Neural progenitor cell (in vitro differentiated cells): Measurements from ENCODE around the gene MAD1L1. TPM values are rescaled to one million over a fixed set of nuclear protein-coding genes. Genes with fewer than 3 reads are reported as not detected.
A peak's percentile ranks its signal among the peaks of the same experiment; 100 is the strongest.

ENCODE experiments used
- DNase-seq: peaks from one replicate; pipeline ENCODE4 v3.0.0-alpha.2; 2016; ENCODE audit warnings: low spot score
- H2AFZ ChIP-seq: fragments of 200-600 bp; sonication (generic); replicated peaks from 2 replicates; pipeline ENCODE4 v1.6.1; 2016; ENCODE audit warnings: antibody characterized with exemption
- H3F3A ChIP-seq: fragments of 200-600 bp; sonication (generic); 2 replicates; pipeline ENCODE4 v1.6.1; 2016; ENCODE audit warnings: antibody characterized with exemption, low read depth
- H3K27ac ChIP-seq: fragments of 200-600 bp; sonication (generic); 2 replicates; pipeline ENCODE4 v1.5.1; 2016; ENCODE audit warnings: mild to moderate bottlenecking
- H3K27me3 ChIP-seq: fragments of 200-600 bp; sonication (generic); 2 replicates; pipeline ENCODE4 v1.6.1; 2016; ENCODE audit warnings: mild to moderate bottlenecking, moderate library complexity
- H3K36me3 ChIP-seq: fragments of 200-600 bp; sonication (generic); 2 replicates; pipeline ENCODE4 v1.5.1; 2016
- H3K4me1 ChIP-seq: fragments of 200-600 bp; sonication (generic); 2 replicates; pipeline ENCODE4 v1.6.1; 2016; ENCODE audit warnings: mixed run types
- H3K4me2 ChIP-seq: fragments of 200-600 bp; sonication (generic); 2 replicates; pipeline ENCODE4 v1.6.1; 2016
- H3K4me3 ChIP-seq: fragments of 200-600 bp; sonication (generic); 2 replicates; pipeline ENCODE4 v1.5.1; 2016
- H3K79me2 ChIP-seq: fragments of 200-600 bp; sonication (generic); 2 replicates; pipeline ENCODE4 v1.6.1; 2016; ENCODE audit warnings: low read depth
- H3K9ac ChIP-seq: fragments of 200-600 bp; sonication (generic); 2 replicates; pipeline ENCODE4 v1.6.1; 2016
- H3K9me3 ChIP-seq: fragments of 200-600 bp; sonication (generic); 2 replicates; pipeline ENCODE4 v1.5.1; 2016; ENCODE audit warnings: low read depth
- H4K20me1 ChIP-seq: fragments of 200-600 bp; sonication (generic); 2 replicates; pipeline ENCODE4 v1.6.1; 2016; ENCODE audit warnings: low read depth
- H3K27ac Mint-ChIP-seq: 3 replicates; pipeline ENCODE4 v1.8.0; 2021; ENCODE audit warnings: mixed read lengths
- H3K27me3 Mint-ChIP-seq: 2 replicates; pipeline ENCODE4 v1.8.0; 2022; ENCODE audit warnings: low read depth, mild to moderate bottlenecking, inconsistent platforms, moderate library complexity, mixed read lengths; ENCODE audit not compliant: insufficient read depth
- H3K36me3 Mint-ChIP-seq: 3 replicates; pipeline ENCODE4 v1.8.0; 2021; ENCODE audit warnings: mixed read lengths
- H3K4me1 Mint-ChIP-seq: 3 replicates; pipeline ENCODE4 v1.8.0; 2021; ENCODE audit warnings: mixed read lengths
- H3K4me3 Mint-ChIP-seq: 3 replicates; pipeline ENCODE4 v1.8.0; 2021; ENCODE audit warnings: mild to moderate bottlenecking, moderate library complexity, mixed read lengths
- H3K9me3 Mint-ChIP-seq: 3 replicates; pipeline ENCODE4 v1.8.0; 2020; ENCODE audit warnings: mixed read lengths
- EZH2 ChIP-seq: fragments of 200-600 bp; sonication (generic); IDR thresholded peaks from 2 replicates; pipeline ENCODE4 v1.6.1; 2017; ENCODE audit warnings: antibody characterized with exemption, mild to moderate bottlenecking, moderate library complexity
- EZH2phosphoT487 ChIP-seq: fragments of 200-600 bp; sonication (generic); IDR thresholded peaks from 2 replicates; pipeline ENCODE4 v1.6.1; 2017; ENCODE audit warnings: antibody characterized with exemption
- total RNA-seq: library from RNA; depleted of rRNA; stranded (reverse); fragments of >200 nt; gene quantifications from 2 replicates; pipeline ENCODE4 v1.2.3, GENCODE V29; 2015; ENCODE audit warnings: low replicate concordance
- TF ChIP-seq, protein P1 (sequence below): fragments of 200-600 bp; sonication (generic); IDR thresholded peaks from 2 replicates; pipeline ENCODE4 v1.5.1; 2017; ENCODE audit warnings: antibody characterized with exemption, mild to moderate bottlenecking

Gene MAD1L1
- total RNA-seq, 1 donor from 2014 or later: 23.7 TPM

DNA sequence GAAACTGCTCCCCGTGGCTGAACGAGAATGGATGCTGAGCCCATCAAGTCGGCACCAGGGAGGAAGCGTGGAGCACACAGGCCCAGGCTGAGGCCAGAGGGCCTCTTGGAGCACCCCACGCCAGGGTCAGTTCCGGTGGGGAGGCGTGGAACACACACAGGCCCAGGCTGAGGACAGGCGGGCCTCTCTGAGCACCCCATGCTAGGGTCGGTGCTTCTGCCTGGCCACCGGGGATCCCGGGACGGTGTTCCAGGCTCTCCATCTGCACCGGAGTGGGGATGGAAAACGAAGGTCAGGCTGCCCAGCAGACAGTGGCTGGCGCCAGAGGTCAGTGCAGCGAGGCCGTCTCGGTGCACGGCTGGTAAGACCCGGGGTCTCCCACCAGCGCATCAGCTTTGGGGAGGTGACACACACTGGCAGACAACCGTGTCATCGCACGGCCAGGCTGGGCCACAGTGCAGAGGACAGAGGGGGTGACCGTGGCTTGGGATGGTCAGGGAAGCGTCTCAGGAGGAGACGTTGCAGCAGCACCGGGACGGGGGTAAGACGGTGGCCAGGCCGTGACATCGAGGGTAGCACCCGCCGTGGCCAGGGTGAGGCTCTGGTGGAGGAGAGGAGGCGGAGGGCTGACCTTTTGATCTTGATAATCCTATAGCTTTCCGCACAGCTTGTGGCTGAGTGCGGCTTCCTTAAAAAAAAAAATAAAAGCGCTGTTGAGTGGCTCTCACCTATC is 358.7 kb downstream of the MAD1L1 start:
- Histone ChIP-seq H3K27me3 (no peaks in the 10 kb centered on the region), H3F3A (no peaks in the 10 kb centered on the region), H4K20me1 (peaks cover 8% of the 10 kb centered on the region), H3K27ac (no peak overlapping the region), H3K9ac (no peak overlapping the region), H3K4me2 (no peak overlapping the region), H3K4me1 (peaks cover 12% of the 10 kb centered on the region), H3K79me2 (no peaks in the 10 kb centered on the region), H3K36me3 (no peaks in the 10 kb centered on the region), H2AFZ (no peak overlapping the region), H3K9me3 (peaks cover 6% of the 10 kb centered on the region), H3K4me3 (no peak overlapping the region)
- peaks cover 14% of the 10 kb centered on the region for H3K9me3 Mint-ChIP-seq
- peak overlapping the region; percentile 83 for H3K27ac Mint-ChIP-seq
- H3K27me3 Mint-ChIP-seq: peaks cover 6% of the 10 kb centered on the region
- TF ChIP-seq EZH2phosphoT487: no peak
- DNase-seq: peak; percentile 35
- peaks cover 24% of the 10 kb centered on the region for H3K4me1 Mint-ChIP-seq
- no peak overlapping the region for H3K4me3 Mint-ChIP-seq
- peaks cover 7% of the 10 kb centered on the region for H3K36me3 Mint-ChIP-seq

DNA sequence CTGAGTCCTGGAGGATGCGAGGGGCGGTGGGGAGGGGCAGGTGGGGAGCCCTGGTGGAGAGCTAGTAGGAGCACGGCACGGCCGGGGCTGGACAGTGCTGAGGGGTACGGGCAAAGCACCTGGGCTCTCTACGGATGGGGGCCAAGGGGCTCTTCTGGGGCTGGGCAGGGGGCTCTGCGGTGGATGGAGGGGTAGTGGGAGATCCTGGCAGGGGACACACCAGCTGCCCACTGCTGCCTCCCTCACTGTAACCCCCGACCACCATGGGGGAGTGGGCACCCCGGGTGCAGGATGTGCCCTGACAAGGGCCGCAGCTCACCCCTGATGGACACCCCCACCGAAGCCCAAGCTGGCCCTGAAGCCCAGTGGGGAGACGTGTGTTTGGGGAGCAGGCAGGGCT is 359.3 kb downstream of the MAD1L1 start:
- Mint-ChIP-seq H3K9me3 (peaks cover 11% of the 10 kb centered on the region), H3K36me3 (peaks cover 4% of the 10 kb centered on the region), H3K4me1 (peaks cover 24% of the 10 kb centered on the region), H3K27ac (no peak overlapping the region), H3K4me3 (no peak overlapping the region), H3K27me3 (peaks cover 6% of the 10 kb centered on the region)
- no peak overlapping the region for H3K4me3 ChIP-seq
- peaks cover 12% of the 10 kb centered on the region for H3K4me1 ChIP-seq
- no peaks in the 10 kb centered on the region for H3K79me2 ChIP-seq
- TF ChIP-seq EZH2 (no peak), EZH2phosphoT487 (no peak)
- TF ChIP-seq, protein P1, sequence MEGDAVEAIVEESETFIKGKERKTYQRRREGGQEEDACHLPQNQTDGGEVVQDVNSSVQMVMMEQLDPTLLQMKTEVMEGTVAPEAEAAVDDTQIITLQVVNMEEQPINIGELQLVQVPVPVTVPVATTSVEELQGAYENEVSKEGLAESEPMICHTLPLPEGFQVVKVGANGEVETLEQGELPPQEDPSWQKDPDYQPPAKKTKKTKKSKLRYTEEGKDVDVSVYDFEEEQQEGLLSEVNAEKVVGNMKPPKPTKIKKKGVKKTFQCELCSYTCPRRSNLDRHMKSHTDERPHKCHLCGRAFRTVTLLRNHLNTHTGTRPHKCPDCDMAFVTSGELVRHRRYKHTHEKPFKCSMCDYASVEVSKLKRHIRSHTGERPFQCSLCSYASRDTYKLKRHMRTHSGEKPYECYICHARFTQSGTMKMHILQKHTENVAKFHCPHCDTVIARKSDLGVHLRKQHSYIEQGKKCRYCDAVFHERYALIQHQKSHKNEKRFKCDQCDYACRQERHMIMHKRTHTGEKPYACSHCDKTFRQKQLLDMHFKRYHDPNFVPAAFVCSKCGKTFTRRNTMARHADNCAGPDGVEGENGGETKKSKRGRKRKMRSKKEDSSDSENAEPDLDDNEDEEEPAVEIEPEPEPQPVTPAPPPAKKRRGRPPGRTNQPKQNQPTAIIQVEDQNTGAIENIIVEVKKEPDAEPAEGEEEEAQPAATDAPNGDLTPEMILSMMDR: no peak
- H3K9me3 ChIP-seq: peaks cover 6% of the 10 kb centered on the region
- H4K20me1 ChIP-seq: peaks cover 8% of the 10 kb centered on the region
- H2AFZ ChIP-seq: no peak overlapping the region
- H3K36me3 ChIP-seq: no peaks in the 10 kb centered on the region
- no peaks in the 10 kb centered on the region for H3F3A ChIP-seq
- H3K9ac ChIP-seq: no peak overlapping the region
- H3K27ac ChIP-seq: no peak overlapping the region
- H3K4me2 ChIP-seq: no peak overlapping the region
- no peak for DNase-seq
- H3K27me3 ChIP-seq: no peaks in the 10 kb centered on the region

DNA sequence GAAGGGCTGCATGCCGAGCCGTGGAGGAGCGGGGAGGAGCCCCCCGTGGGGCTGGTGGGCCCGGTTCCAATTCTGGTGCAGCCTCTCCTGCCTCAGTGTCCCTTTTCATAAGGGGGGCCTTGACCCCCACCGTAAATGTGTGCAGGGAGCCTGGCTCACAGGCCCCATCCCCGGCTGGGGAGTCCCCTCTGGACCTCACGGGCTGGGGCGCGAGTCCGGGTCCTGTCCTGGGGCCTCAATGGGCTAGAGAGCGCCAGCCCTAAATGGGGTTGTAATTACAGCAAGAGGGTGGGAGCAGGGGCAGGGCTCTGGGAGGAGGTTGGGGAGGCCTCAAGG is 359.7 kb downstream of the MAD1L1 start:
- Mint-ChIP-seq H3K27me3 (peaks cover 6% of the 10 kb centered on the region), H3K36me3 (peaks cover 3% of the 10 kb centered on the region), H3K4me3 (no peak overlapping the region), H3K9me3 (peaks cover 8% of the 10 kb centered on the region), H3K27ac (no peak overlapping the region), H3K4me1 (peaks cover 24% of the 10 kb centered on the region)
- H2AFZ ChIP-seq: no peak overlapping the region
- no peak for TF ChIP-seq EZH2phosphoT487
- TF ChIP-seq, protein P1: no peak
- no peak for TF ChIP-seq EZH2
- no peaks in the 10 kb centered on the region for H3F3A ChIP-seq
- H3K4me3 ChIP-seq: no peak overlapping the region
- H3K79me2 ChIP-seq: no peaks in the 10 kb centered on the region
- H3K27me3 ChIP-seq: no peaks in the 10 kb centered on the region
- H3K4me1 ChIP-seq: peaks cover 12% of the 10 kb centered on the region
- no peak overlapping the region for H3K27ac ChIP-seq
- H3K36me3 ChIP-seq: no peaks in the 10 kb centered on the region
- no peak for DNase-seq
- H4K20me1 ChIP-seq: peaks cover 8% of the 10 kb centered on the region
- H3K9ac ChIP-seq: no peak overlapping the region
- peaks cover 4% of the 10 kb centered on the region for H3K9me3 ChIP-seq
- H3K4me2 ChIP-seq: no peak overlapping the region
